Lung (tissue), 12 donors: ENCODE data around the gene FAM177A1. TPM values are rescaled to one million over a fixed set of nuclear protein-coding genes. Genes with fewer than 3 reads are reported as not detected.

Experiments used
- ATAC-seq: fragments of 200-7000 bp; cut with Tn5 transposase; one replicate; pipeline ENCODE4 v1.9.1; 2020; ENCODE audit warnings: moderate number of reproducible peaks; ENCODE audit not compliant: insufficient read depth, low FRiP score
- DNase-seq, 3 donors: peaks; one replicate each; pipeline ENCODE4 v3.0.0-alpha.2; 2013 to 2017
- H3K27ac ChIP-seq, 2 donors: one replicate each; pipeline ENCODE4 v1.5.1; 2013; ENCODE audit warnings: mild to moderate bottlenecking in 2 of 2, moderate library complexity in 2 of 2, control low read depth in 1 of 2, inconsistent platforms in 1 of 2, low read depth in 1 of 2, low read length in 1 of 2
- H3K27me3 ChIP-seq, 3 donors: one replicate each; pipeline ENCODE4 v1.5.1; 2013; ENCODE audit warnings: low read length in 2 of 3; ENCODE audit not compliant: control insufficient read depth in 3 of 3, insufficient read depth in 3 of 3
- H3K36me3 ChIP-seq, 4 donors: one replicate each; pipeline ENCODE4 v1.5.1; 2013; ENCODE audit warnings: low read length in 4 of 4, mild to moderate bottlenecking in 1 of 4, moderate library complexity in 1 of 4; ENCODE audit not compliant: control insufficient read depth in 4 of 4, insufficient read depth in 4 of 4
- H3K4me1 ChIP-seq, 5 donors: one replicate each; pipeline ENCODE4 v1.5.1; 2013; ENCODE audit warnings: low read length in 5 of 5, mild to moderate bottlenecking in 2 of 5, moderate library complexity in 1 of 5; ENCODE audit not compliant: control insufficient read depth in 5 of 5, insufficient read depth in 5 of 5
- H3K4me3 ChIP-seq: one replicate; pipeline ENCODE4 v1.5.1; 2013; ENCODE audit warnings: mild to moderate bottlenecking, control low read depth, moderate library complexity
- H3K9ac ChIP-seq, 2 donors: one replicate each; pipeline ENCODE4 v1.5.1; 2013; ENCODE audit warnings: low read length in 2 of 2, control low read depth in 1 of 2; ENCODE audit not compliant: insufficient read depth in 1 of 2
- H3K9me3 ChIP-seq, 4 donors: one replicate each; pipeline ENCODE4 v1.5.1; 2013; ENCODE audit warnings: low read length in 3 of 4, mild to moderate bottlenecking in 1 of 4, moderate library complexity in 1 of 4; ENCODE audit not compliant: control insufficient read depth in 4 of 4, insufficient read depth in 3 of 4
- CTCF ChIP-seq: IDR thresholded peaks from 2 replicates; pipeline ENCODE4 v1.5.1; 2012; ENCODE audit warnings: mild to moderate bottlenecking; ENCODE audit errors: control extremely low read depth, extremely low read depth
- WGBS, 2 donors: extraction: QIAGEN DNeasy Blood & Tissue Kit; methylation state at CpG; one replicate each; pipeline ENCODE4 v1.1.7; 2013; 5-methylcytosine and 5-hydroxymethylcytosine counted together
- polyA plus RNA-seq, 2 donors: library from polyadenylated mRNA; stranded (reverse); fragments of 200-250 nt; gene quantifications; one replicate each; pipeline ENCODE4 v1.2.1, GENCODE V29; 2013
- total RNA-seq, 2 donors: library from RNA; depleted of rRNA in 1 of 2; stranded (reverse); fragments of >200 nt in 1 of 2; gene quantifications; one replicate each; pipeline ENCODE4 v1.2.1, GENCODE V29; 2014 to 2021
- donor health status: control.
- donor health status: control.
- donor health status: Bipolar disorder and iron deficiency.
- donor health status: healthy.
- donor health status: DM: yes; HTN: yes; CAD: no.

FAM177A1 gene
- total and polyA plus RNA-seq, 4 donors, result 62.3 to 153 (median 81.0) TPM

GRCh38 chr14:35078082-35078481, 32.0 kb downstream of the FAM177A1 start:
- no peak overlapping the region for H3K9ac ChIP-seq
- H3K4me3 ChIP-seq, result no peak overlapping the region
- H3K4me1 ChIP-seq, result no peaks in the 10 kb centered on the region
- H3K27me3 ChIP-seq, result no peaks in the 10 kb centered on the region
- 98% methylated on average over 2 of the region's 2 CpGs for whole genome bisulfite sequencing, 2 donors
- no peak for TF ChIP-seq CTCF
- DNase-seq (no peak), ATAC-seq (no peak)
- no peak overlapping the region for H3K27ac ChIP-seq
- peaks cover 0 to 22% (median 14%) of the 10 kb centered on the region in 4 donors for H3K36me3 ChIP-seq
- no peaks in the 10 kb centered on the region for H3K9me3 ChIP-seq

- no peak for TF ChIP-seq CTCF
- 78 to 86% methylated on average over 1 of the region's 1 CpG for WGBS, 2 donors
- Histone ChIP-seq H3K9me3 (no peaks in the 10 kb centered on the region), H3K4me1 (no peaks in the 10 kb centered on the region), H3K27ac (no peak overlapping the region), H3K9ac (no peak overlapping the region), H3K4me3 (no peak overlapping the region), H3K27me3 (no peaks in the 10 kb centered on the region), H3K36me3 (peaks cover 0 to 19% (median 14%) of the 10 kb centered on the region in 4 donors)
- DNase-seq (no peak), ATAC-seq (no peak)
These were observed 33.7 kb downstream of the FAM177A1 start for GRCh38 chr14:35079742-35080141.

DNA sequence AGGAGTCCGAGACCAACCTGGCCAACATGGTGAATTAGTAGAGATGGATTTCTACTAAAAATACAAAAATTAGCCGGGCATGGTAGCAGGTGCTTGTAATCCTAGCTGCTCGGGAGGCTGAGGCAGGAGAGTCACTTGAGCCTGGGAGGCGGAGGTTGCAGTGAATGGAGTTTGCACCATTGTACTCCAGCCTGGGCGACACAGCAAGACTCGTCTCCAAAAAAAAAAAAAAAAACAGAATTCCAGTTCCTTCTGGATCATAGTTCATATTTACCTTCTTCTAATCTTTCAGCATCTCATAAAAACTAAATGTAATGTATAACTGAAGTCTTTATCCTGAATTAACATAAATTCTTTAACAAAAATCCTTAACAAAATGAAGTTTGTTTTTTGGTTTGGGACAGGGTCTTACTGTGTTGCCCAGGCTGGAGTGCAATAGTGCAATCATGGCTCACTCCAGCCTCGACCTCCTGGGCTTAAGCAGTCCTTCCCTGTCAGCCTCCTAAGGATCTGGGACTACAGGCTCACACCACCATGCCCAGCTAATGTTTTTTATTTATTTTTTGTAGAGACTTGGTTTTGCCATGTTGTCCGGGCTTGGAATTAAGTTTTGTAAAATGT, 37.6 kb downstream of the FAM177A1 start:
- Histone ChIP-seq H3K9me3 (no peaks in the 10 kb centered on the region), H3K4me1 (no peaks in the 10 kb centered on the region), H3K9ac (no peak overlapping the region), H3K4me3 (no peak overlapping the region), H3K27ac (no peak overlapping the region), H3K36me3 (peaks cover 5 to 33% (median 12%) of the 10 kb centered on the region in 4 donors), H3K27me3 (no peaks in the 10 kb centered on the region)
- ATAC-seq (no peak), DNase-seq (no peak)
- TF ChIP-seq CTCF, result no peak
- 97% methylated on average over 8 of the region's 8 CpGs for WGBS, 2 donors

DNA sequence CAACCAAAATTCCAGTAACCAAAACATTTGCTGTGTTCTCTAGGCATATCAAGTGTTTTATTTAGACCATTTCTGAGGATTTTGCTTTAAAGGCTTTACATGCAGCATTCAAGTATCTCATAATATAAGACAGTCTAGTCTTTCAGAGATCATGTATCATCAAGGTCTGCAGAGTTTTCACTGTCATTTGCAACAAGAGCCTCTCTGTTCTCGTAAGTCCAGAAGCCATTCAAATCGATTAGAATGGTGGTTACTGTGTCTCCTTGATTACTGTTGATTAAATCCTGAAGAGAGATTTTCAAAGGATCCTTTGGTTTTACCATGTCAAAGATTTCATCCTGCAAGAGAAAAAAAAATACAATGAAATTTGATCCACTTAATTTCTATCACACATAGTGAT, 39.4 kb downstream of the FAM177A1 start:
- WGBS, 2 donors, result 87 to 92% methylated on average over 2 of the region's 2 CpGs
- TF ChIP-seq CTCF, result no peak
- Histone ChIP-seq H3K4me3 (no peak overlapping the region), H3K27ac (no peak overlapping the region), H3K27me3 (no peaks in the 10 kb centered on the region), H3K4me1 (no peaks in the 10 kb centered on the region), H3K9ac (no peak overlapping the region), H3K9me3 (no peaks in the 10 kb centered on the region), H3K36me3 (peaks cover 8 to 23% (median 12%) of the 10 kb centered on the region in 4 donors)
- no peak for DNase-seq
- ATAC-seq, result no peak
